Transverse colon (tissue), 4 donors: Measurements from ENCODE around the gene DCST2. TPM values are rescaled to one million over a fixed set of nuclear protein-coding genes. Genes with fewer than 3 reads are reported as not detected.

ENCODE experiments used
- DNase-seq: peaks from one replicate; pipeline ENCODE4 v3.0.0-alpha.2; 2019
- H3K27ac ChIP-seq, 4 donors: fragments of 200-600 bp; sonication (generic); 2 replicates each; pipeline ENCODE4 v1.5.1; 2016 to 2018; ENCODE audit warnings: inconsistent platforms in 4 of 4
- H3K27me3 ChIP-seq: fragments of 200-600 bp; sonication (generic); 2 replicates; pipeline ENCODE4 v1.5.1; 2017; ENCODE audit warnings: inconsistent platforms
- H3K36me3 ChIP-seq, 4 donors: fragments of 200-600 bp; sonication (generic); 2 replicates each; pipeline ENCODE4 v1.5.1; 2017 to 2019; ENCODE audit warnings: inconsistent platforms in 4 of 4
- H3K4me1 ChIP-seq, 4 donors: fragments of 200-600 bp; sonication (generic); 2 replicates each; pipeline ENCODE4 v1.5.1; 2017 to 2020; ENCODE audit warnings: inconsistent platforms in 4 of 4
- H3K4me3 ChIP-seq, 4 donors: fragments of 200-600 bp; sonication (generic); 1 replicate in 1 of 4; 2 replicates in 3 of 4; pipeline versions ENCODE4 v1.5.1 to v1.6.1; 2017 to 2019; ENCODE audit warnings: inconsistent platforms in 4 of 4
- H3K9me3 ChIP-seq, 2 donors: fragments of 200-600 bp; sonication (generic); 2 replicates each; pipeline ENCODE4 v1.5.1; 2017 to 2019; ENCODE audit warnings: inconsistent platforms in 2 of 2
- EP300 ChIP-seq: sonication (generic); formaldehyde crosslinking; IDR thresholded peaks from one replicate; pipeline ENCODE4 v1.6.1; 2017; ENCODE audit warnings: antibody characterized with exemption, low read depth
- POLR2A ChIP-seq: fragments of 450-650 bp; IDR thresholded peaks from one replicate; pipeline ENCODE4 v1.6.1; 2016; ENCODE audit warnings: antibody characterized with exemption, mild to moderate bottlenecking, moderate library complexity
- POLR2AphosphoS5 ChIP-seq, 3 donors: sonication (generic); formaldehyde crosslinking; IDR thresholded peaks; one replicate each; pipeline ENCODE4 v1.6.1; 2016; ENCODE audit warnings: antibody characterized with exemption in 3 of 3
- WGBS, 2 donors: methylation state at CpG; one replicate each; pipeline ENCODE4 v1.1.5; 2018; ENCODE audit warnings: low coverage in 1 of 2; 5-methylcytosine and 5-hydroxymethylcytosine counted together
- in situ Hi-C, 4 donors: fragments of 200-750 bp; cut with MboI; loops; one replicate each; pipeline versions ENCODE4 v1.15.0 to v1.15.1; 2017; ENCODE audit warnings: low sequenced_read_pairs in 3 of 4, low pct_ligation_motif_present in 1 of 4, low pct_unique_long_range_greater_than_20kb in 1 of 4
- intact Hi-C: fragments of 100-400 bp; cut with DNase I; formaldehyde crosslinking; loops from one replicate; pipeline ENCODE4 v1.15.1; 2023; ENCODE audit warnings: low total_unique reads
- small RNA-seq, 4 donors: library from RNA; depleted of rRNA; stranded (forward); fragments of <200 nt; gene quantifications; one replicate each; pipeline ENCODE3, GENCODE V24; 2016
- total RNA-seq, 4 donors: library from RNA; depleted of rRNA; stranded (reverse); fragments of >200 nt; gene quantifications; one replicate each; pipeline ENCODE4 v1.1.0, GENCODE V29; 2016
- TF ChIP-seq, protein P1 (sequence below), 5 experiments: fragments of 200-600 bp in 3 of 5; fragments of 450-650 bp in 2 of 5; sonication (generic) in 3 of 5; IDR thresholded peaks; 1 replicate in 2 of 5; 2 replicates in 3 of 5; pipeline ENCODE4 v1.5.1; 2016 to 2017; ENCODE audit warnings: antibody characterized with exemption in 5 of 5, inconsistent platforms in 3 of 5, mild to moderate bottlenecking in 2 of 5, moderate library complexity in 1 of 5

The DCST2 gene
- total RNA-seq, 4 donors from 2014 or later = 1.9 to 4.6 (median 4.5) TPM; not detected in 1

GRCh38 chr1:154968731-154969130 is 64.8 kb downstream of the DCST2 start:
- H3K9me3 ChIP-seq = no peaks in the 10 kb centered on the region
- no peak for DNase-seq
- TF ChIP-seq EP300 = no peak
- TF ChIP-seq POLR2AphosphoS5 (IDR thresholded peaks at IDR 0.05) = no peak
- no peak for TF ChIP-seq POLR2A
- TF ChIP-seq, protein P1, sequence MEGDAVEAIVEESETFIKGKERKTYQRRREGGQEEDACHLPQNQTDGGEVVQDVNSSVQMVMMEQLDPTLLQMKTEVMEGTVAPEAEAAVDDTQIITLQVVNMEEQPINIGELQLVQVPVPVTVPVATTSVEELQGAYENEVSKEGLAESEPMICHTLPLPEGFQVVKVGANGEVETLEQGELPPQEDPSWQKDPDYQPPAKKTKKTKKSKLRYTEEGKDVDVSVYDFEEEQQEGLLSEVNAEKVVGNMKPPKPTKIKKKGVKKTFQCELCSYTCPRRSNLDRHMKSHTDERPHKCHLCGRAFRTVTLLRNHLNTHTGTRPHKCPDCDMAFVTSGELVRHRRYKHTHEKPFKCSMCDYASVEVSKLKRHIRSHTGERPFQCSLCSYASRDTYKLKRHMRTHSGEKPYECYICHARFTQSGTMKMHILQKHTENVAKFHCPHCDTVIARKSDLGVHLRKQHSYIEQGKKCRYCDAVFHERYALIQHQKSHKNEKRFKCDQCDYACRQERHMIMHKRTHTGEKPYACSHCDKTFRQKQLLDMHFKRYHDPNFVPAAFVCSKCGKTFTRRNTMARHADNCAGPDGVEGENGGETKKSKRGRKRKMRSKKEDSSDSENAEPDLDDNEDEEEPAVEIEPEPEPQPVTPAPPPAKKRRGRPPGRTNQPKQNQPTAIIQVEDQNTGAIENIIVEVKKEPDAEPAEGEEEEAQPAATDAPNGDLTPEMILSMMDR (IDR thresholded peaks at IDR 0.05) = no peak
- H3K4me1 ChIP-seq = peaks cover 29 to 51% (median 44%) of the 10 kb centered on the region in 4 donors
- peaks cover 0 to 32% (median 10%) of the 10 kb centered on the region in 4 donors for H3K36me3 ChIP-seq
- H3K4me3 ChIP-seq = no peak overlapping the region
- H3K27me3 ChIP-seq = no peaks in the 10 kb centered on the region
- H3K27ac ChIP-seq = peak overlapping the region; percentile 97 to 99 (median 99)
- in situ Hi-C loops = loop anchor here in 3 of 4 donors (25.0 kb wide), 1 partner anchor 94 kb away; the partner anchor contains the start of genes ADAM15 (in 3 of the 3) and EFNA4 (in 3 of the 3)
- intact Hi-C loops = loop anchor here (5.0 kb wide), 1 partner anchor 34 kb away; the partner anchor contains the start of gene ZBTB7B
- WGBS, 2 donors = 89% methylated on average over 3 of the region's 3 CpGs; no CpG with 5 or more reads in 1 of the 2 donors

Small RNA genes within 50 kb of the gene (small RNA-seq; reads per million reads assigned to genes)
- gene MIR4258 = 0 reads per million in 4 donors

Other genes starting within 250 kb of the DCST2 start
- 1 to 10 TPM; 2.3 to 5.0 (median 3.5) TPM for gene KCNN3, start 163.5 kb downstream of the DCST2 start, total RNA-seq
- gene PMVK, start 97.1 kb downstream of the DCST2 start, total RNA-seq = 10 to 100 TPM in 3 of 4 donors, 1 to 10 TPM in 1; 6.0 to 19.9 (median 13.1) TPM
- gene PBXIP1, start 77.7 kb downstream of the DCST2 start, total RNA-seq = 10 to 100 TPM; 54.1 to 94.1 (median 83.6) TPM
- 10 to 100 TPM; 23.3 to 63.7 (median 29.0) TPM for gene PYGO2, start 72.0 kb downstream of the DCST2 start, total RNA-seq
- gene SHC1, start 63.0 kb downstream of the DCST2 start, total RNA-seq = 100 to 1,000 TPM in 2 of 4 donors, 10 to 100 TPM in 2; 71.1 to 149 (median 92.0) TPM
- gene CKS1B, start 59.1 kb downstream of the DCST2 start, total RNA-seq = 10 to 100 TPM in 3 of 4 donors, not detected in 1; 28.9 to 41.4 (median 35.2) TPM
- 10 to 100 TPM; 32.7 to 42.4 (median 36.0) TPM for gene FLAD1, start 50.4 kb downstream of the DCST2 start, total RNA-seq
- not detected for gene LENEP, start 40.2 kb downstream of the DCST2 start, total RNA-seq
- gene ZBTB7B, start 31.0 kb downstream of the DCST2 start, total RNA-seq = 100 to 1,000 TPM in 3 of 4 donors, 10 to 100 TPM in 1; 85.2 to 513 (median 272) TPM
- under 1 TPM in 2 of 4 donors, not detected in 2; 0.32 to 0.41 TPM for gene DCST1, start within 50 bp of the DCST2 start, total RNA-seq
- 100 to 1,000 TPM in 3 of 4 donors, 10 to 100 TPM in 1; 90.6 to 196 (median 115) TPM for gene ADAM15, start 17.5 kb upstream of the DCST2 start, total RNA-seq
- gene EFNA4, start 30.0 kb upstream of the DCST2 start, total RNA-seq = 10 to 100 TPM; 18.3 to 57.2 (median 37.2) TPM
- 1 to 10 TPM; 3.4 to 7.9 (median 7.2) TPM for gene EFNA3, start 45.1 kb upstream of the DCST2 start, total RNA-seq
- gene EFNA1, start 94.1 kb upstream of the DCST2 start, total RNA-seq = 100 to 1,000 TPM in 1 of 4 donors, 10 to 100 TPM in 3; 18.5 to 108 (median 62.7) TPM
- 100 to 1,000 TPM in 1 of 4 donors, 10 to 100 TPM in 2, 1 to 10 TPM in 1; 5.2 to 199 (median 44.4) TPM for gene SLC50A1, start 102.1 kb upstream of the DCST2 start, total RNA-seq
- 100 to 1,000 TPM in 1 of 4 donors, 10 to 100 TPM in 2, 1 to 10 TPM in 1; 7.2 to 130 (median 62.6) TPM for gene DPM3, start 106.8 kb upstream of the DCST2 start, total RNA-seq
- 100 to 1,000 TPM; 106 to 240 (median 131) TPM for gene KRTCAP2, start 139.5 kb upstream of the DCST2 start, total RNA-seq
- gene TRIM46, start 140.1 kb upstream of the DCST2 start, total RNA-seq = under 1 TPM in 2 of 4 donors, not detected in 2; 0.41 to 0.48 TPM
- 10 to 100 TPM; 19.2 to 37.8 (median 27.0) TPM for gene THBS3, start 174.1 kb upstream of the DCST2 start, total RNA-seq
- gene MTX1, start 174.9 kb upstream of the DCST2 start, total RNA-seq = 10 to 100 TPM; 24.3 to 64.0 (median 46.0) TPM
- gene ENTREP3, start 221.7 kb upstream of the DCST2 start, total RNA-seq = 10 to 100 TPM in 3 of 4 donors, 1 to 10 TPM in 1; 9.0 to 21.9 (median 15.7) TPM
- 10 to 100 TPM in 3 of 4 donors, 1 to 10 TPM in 1; 7.8 to 61.3 (median 35.2) TPM for gene SCAMP3, start 228.6 kb upstream of the DCST2 start, total RNA-seq
- gene CLK2, start 239.7 kb upstream of the DCST2 start, total RNA-seq = 10 to 100 TPM; 31.9 to 92.9 (median 51.5) TPM
- 10 to 100 TPM; 13.0 to 34.0 (median 22.2) TPM for gene HCN3, start 243.7 kb upstream of the DCST2 start, total RNA-seq